ENCODE results near the gene ATRN. TPM values are rescaled to one million over a fixed set of nuclear protein-coding genes. Genes with fewer than 3 reads are reported as not detected.

The ATRN gene
- total RNA-seq, 2 experiments from 2014 or later, result 8.8 to 9.1 TPM

DNA sequence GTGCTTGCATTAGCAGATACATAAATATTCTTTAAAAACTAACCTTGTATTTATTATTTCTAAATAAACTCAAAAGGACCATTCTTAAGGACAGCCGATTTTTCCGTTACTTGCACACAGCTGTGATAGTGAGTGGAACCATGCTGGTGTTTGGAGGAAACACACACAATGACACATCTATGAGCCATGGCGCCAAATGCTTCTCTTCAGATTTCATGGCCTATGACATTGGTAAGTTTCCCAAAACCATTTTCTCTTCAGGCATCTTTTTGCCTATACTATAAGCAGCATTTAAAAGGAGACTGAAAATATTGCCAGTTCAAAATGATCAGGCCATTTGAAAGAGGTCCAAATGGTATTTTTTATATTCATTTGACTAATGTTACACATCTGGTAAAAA lies 92.3 kb downstream of the ATRN start:
- H3K27ac Mint-ChIP-seq, result no peak overlapping the region
- CTCF ChIA-PET, result interaction anchor here (0.7 to 2.0 kb wide), 4 partner anchors 10 to 151 kb away, joined by 3 to 8 read pairs (median 5); no protein-coding TSS in a partner anchor
- no peaks in the 10 kb centered on the region for H3K27me3 Mint-ChIP-seq

GRCh38 chr20:3563548-3564177 lies 92.8 kb downstream of the ATRN start:
- TF ChIP-seq, protein P1, sequence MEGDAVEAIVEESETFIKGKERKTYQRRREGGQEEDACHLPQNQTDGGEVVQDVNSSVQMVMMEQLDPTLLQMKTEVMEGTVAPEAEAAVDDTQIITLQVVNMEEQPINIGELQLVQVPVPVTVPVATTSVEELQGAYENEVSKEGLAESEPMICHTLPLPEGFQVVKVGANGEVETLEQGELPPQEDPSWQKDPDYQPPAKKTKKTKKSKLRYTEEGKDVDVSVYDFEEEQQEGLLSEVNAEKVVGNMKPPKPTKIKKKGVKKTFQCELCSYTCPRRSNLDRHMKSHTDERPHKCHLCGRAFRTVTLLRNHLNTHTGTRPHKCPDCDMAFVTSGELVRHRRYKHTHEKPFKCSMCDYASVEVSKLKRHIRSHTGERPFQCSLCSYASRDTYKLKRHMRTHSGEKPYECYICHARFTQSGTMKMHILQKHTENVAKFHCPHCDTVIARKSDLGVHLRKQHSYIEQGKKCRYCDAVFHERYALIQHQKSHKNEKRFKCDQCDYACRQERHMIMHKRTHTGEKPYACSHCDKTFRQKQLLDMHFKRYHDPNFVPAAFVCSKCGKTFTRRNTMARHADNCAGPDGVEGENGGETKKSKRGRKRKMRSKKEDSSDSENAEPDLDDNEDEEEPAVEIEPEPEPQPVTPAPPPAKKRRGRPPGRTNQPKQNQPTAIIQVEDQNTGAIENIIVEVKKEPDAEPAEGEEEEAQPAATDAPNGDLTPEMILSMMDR (IDR thresholded peaks at IDR 0.05), result peak; percentile 70
- Histone ChIP-seq H3K4me3 (ENCODE audit: low read length) (no peak overlapping the region), H3K27me3 (ENCODE audit: control insufficient read depth in 1 of 2, insufficient read depth in 2 of 2, low read length in 2 of 2) (no peaks in the 10 kb centered on the region), H3K27ac (ENCODE audit: low read depth in 1 of 2, low read length in 2 of 2) (no peak overlapping the region), H3K9me3 (ENCODE audit: control insufficient read depth in 1 of 2, insufficient read depth in 1 of 2, low read length in 2 of 2) (no peaks in the 10 kb centered on the region), H3K4me1 (ENCODE audit: insufficient read depth, low read length) (no peaks in the 10 kb centered on the region), H3K36me3 (ENCODE audit: insufficient read depth, low read length) (no peaks in the 10 kb centered on the region)
- no peak overlapping the region for H3K4me3 Mint-ChIP-seq
- peaks cover 50% of the 10 kb centered on the region for H3K36me3 Mint-ChIP-seq (ENCODE audit: low read depth)
- ATAC-seq (ENCODE audit: poor library complexity), result no peak
- H3K27ac Mint-ChIP-seq, result no peak overlapping the region
- H3K27me3 Mint-ChIP-seq, result no peaks in the 10 kb centered on the region
- DNase-seq, result peak in 4 of 14 experiments; percentile 7 to 54 (median 44)
- H3K9me3 Mint-ChIP-seq, result no peaks in the 10 kb centered on the region
- intact Hi-C loops (cut with DNase I, micrococcal nuclease), result loop anchor here in 1 of 2 experiments (5.0 kb wide), 1 partner anchor 149 kb away; the partner anchor contains the start of gene SIGLEC1
- POLR2A ChIA-PET, result no interaction called here
- H3K4me1 Mint-ChIP-seq (ENCODE audit: low read depth), result no peaks in the 10 kb centered on the region
- CTCF ChIA-PET, result interaction anchor here (0.7 to 2.0 kb wide), 4 partner anchors 10 to 150 kb away, joined by 3 to 8 read pairs (median 5); no protein-coding TSS in a partner anchor

More for the DNA sequence above, 92.3 kb downstream of the ATRN start:
- TF ChIP-seq, protein P1 (IDR thresholded peaks at IDR 0.05), result no peak
- Mint-ChIP-seq H3K4me3 (no peak overlapping the region), H3K9me3 (no peaks in the 10 kb centered on the region), H3K4me1 (ENCODE audit: low read depth) (no peaks in the 10 kb centered on the region), H3K36me3 (ENCODE audit: low read depth) (peaks cover 50% of the 10 kb centered on the region)
- POLR2A ChIA-PET, result no interaction called here
- Histone ChIP-seq H3K9me3 (ENCODE audit: control insufficient read depth in 1 of 2, insufficient read depth in 1 of 2, low read length in 2 of 2) (no peaks in the 10 kb centered on the region), H3K27ac (ENCODE audit: low read depth in 1 of 2, low read length in 2 of 2) (no peak overlapping the region), H3K27me3 (ENCODE audit: control insufficient read depth in 1 of 2, insufficient read depth in 2 of 2, low read length in 2 of 2) (no peaks in the 10 kb centered on the region), H3K4me1 (ENCODE audit: insufficient read depth, low read length) (no peaks in the 10 kb centered on the region), H3K4me3 (ENCODE audit: low read length) (no peak overlapping the region), H3K36me3 (ENCODE audit: insufficient read depth, low read length) (no peaks in the 10 kb centered on the region)
- DNase-seq, result no peak
- ATAC-seq (ENCODE audit: poor library complexity), result no peak
- intact Hi-C loops (cut with DNase I, micrococcal nuclease), result loop anchor here in 1 of 2 experiments (5.0 kb wide), 1 partner anchor 149 kb away; the partner anchor contains the start of gene SIGLEC1

- Mint-ChIP-seq H3K4me1 (ENCODE audit: low read depth) (no peaks in the 10 kb centered on the region), H3K9me3 (no peaks in the 10 kb centered on the region), H3K4me3 (no peak overlapping the region), H3K27me3 (no peaks in the 10 kb centered on the region), H3K36me3 (ENCODE audit: low read depth) (peaks cover 43% of the 10 kb centered on the region), H3K27ac (no peak overlapping the region)
- POLR2A ChIA-PET, result no interaction called here
- DNase-seq (no peak), ATAC-seq (ENCODE audit: poor library complexity) (no peak)
- Histone ChIP-seq H3K9me3 (ENCODE audit: control insufficient read depth in 1 of 2, insufficient read depth in 1 of 2, low read length in 2 of 2) (no peaks in the 10 kb centered on the region), H3K4me3 (ENCODE audit: low read length) (no peak overlapping the region), H3K36me3 (ENCODE audit: insufficient read depth, low read length) (no peaks in the 10 kb centered on the region), H3K27ac (ENCODE audit: low read depth in 1 of 2, low read length in 2 of 2) (no peak overlapping the region), H3K27me3 (ENCODE audit: control insufficient read depth in 1 of 2, insufficient read depth in 2 of 2, low read length in 2 of 2) (no peaks in the 10 kb centered on the region), H3K4me1 (ENCODE audit: insufficient read depth, low read length) (no peaks in the 10 kb centered on the region)
- CTCF ChIA-PET, result no interaction called here
- TF ChIP-seq, protein P1 (IDR thresholded peaks at IDR 0.05), result no peak
- intact Hi-C loops (cut with DNase I, micrococcal nuclease), result no loop called here
These were observed 95.0 kb downstream of the ATRN start for GRCh38 chr20:3565851-3566250.
